WTC11 (cell line): Measurements from ENCODE around the gene CEP250.

Source experiments
- CREB1 ChIP-seq: sonication (generic); formaldehyde crosslinking; IDR thresholded peaks from 2 replicates; pipeline ENCODE4 v1.8.0; 2023; ENCODE audit warnings: mild to moderate bottlenecking, missing genetic modification reagents
- E2F1 ChIP-seq: sonication (generic); formaldehyde crosslinking; IDR thresholded peaks from 2 replicates; pipeline ENCODE4 v1.8.0; 2022; ENCODE audit warnings: mild to moderate bottlenecking, missing genetic modification reagents
- ELF4 ChIP-seq: sonication (generic); formaldehyde crosslinking; IDR thresholded peaks from 2 replicates; pipeline ENCODE4 v1.8.1; 2022; ENCODE audit warnings: low read depth, mild to moderate bottlenecking, moderate library complexity, missing genetic modification reagents
- FOXP4 ChIP-seq: sonication (generic); formaldehyde crosslinking; IDR thresholded peaks from 2 replicates; pipeline ENCODE4 v1.8.0; 2022; ENCODE audit warnings: mild to moderate bottlenecking, missing genetic modification reagents
- NFE2L1 ChIP-seq: sonication (generic); formaldehyde crosslinking; IDR thresholded peaks from 2 replicates; pipeline ENCODE4 v1.8.1; 2023; ENCODE audit warnings: missing genetic modification reagents
- NR3C1 ChIP-seq: sonication (generic); formaldehyde crosslinking; conservative IDR thresholded peaks from 2 replicates; pipeline ENCODE4 v1.8.1; 2023; ENCODE audit warnings: low read depth, mild to moderate bottlenecking, missing genetic modification reagents
- ZNF512 ChIP-seq: sonication (generic); formaldehyde crosslinking; IDR thresholded peaks from 2 replicates; pipeline ENCODE4 v1.8.1; 2022; ENCODE audit warnings: missing genetic modification reagents, borderline replicate concordance
- TF ChIP-seq, protein P1 (sequence below): fragments of 200-600 bp; IDR thresholded peaks from 2 replicates; pipeline ENCODE4 v1.8.0; 2022; ENCODE audit warnings: antibody characterized with exemption

GRCh38 chr20:35409542-35409941, 45.9 kb upstream of the CEP250 start:
- TF ChIP-seq, protein P1, sequence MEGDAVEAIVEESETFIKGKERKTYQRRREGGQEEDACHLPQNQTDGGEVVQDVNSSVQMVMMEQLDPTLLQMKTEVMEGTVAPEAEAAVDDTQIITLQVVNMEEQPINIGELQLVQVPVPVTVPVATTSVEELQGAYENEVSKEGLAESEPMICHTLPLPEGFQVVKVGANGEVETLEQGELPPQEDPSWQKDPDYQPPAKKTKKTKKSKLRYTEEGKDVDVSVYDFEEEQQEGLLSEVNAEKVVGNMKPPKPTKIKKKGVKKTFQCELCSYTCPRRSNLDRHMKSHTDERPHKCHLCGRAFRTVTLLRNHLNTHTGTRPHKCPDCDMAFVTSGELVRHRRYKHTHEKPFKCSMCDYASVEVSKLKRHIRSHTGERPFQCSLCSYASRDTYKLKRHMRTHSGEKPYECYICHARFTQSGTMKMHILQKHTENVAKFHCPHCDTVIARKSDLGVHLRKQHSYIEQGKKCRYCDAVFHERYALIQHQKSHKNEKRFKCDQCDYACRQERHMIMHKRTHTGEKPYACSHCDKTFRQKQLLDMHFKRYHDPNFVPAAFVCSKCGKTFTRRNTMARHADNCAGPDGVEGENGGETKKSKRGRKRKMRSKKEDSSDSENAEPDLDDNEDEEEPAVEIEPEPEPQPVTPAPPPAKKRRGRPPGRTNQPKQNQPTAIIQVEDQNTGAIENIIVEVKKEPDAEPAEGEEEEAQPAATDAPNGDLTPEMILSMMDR: no peak
- no peak for TF ChIP-seq FOXP4
- no peak for TF ChIP-seq NFE2L1 (CRISPR knock-in tag)
- no peak for TF ChIP-seq NR3C1 (CRISPR knock-in tag)
- no peak for TF ChIP-seq E2F1 (CRISPR knock-in tag)
- TF ChIP-seq ZNF512 (CRISPR knock-in tag): no peak
- no peak for TF ChIP-seq CREB1 (CRISPR knock-in tag)
- TF ChIP-seq ELF4 (CRISPR knock-in tag): no peak
